Measurements from ENCODE around the gene TMEM132C.

GRCh38 chr12:128524439-128524838 lies 257.5 kb downstream of the TMEM132C start:
- TF ChIP-seq CTCF (IDR thresholded peaks at IDR 0.05) = no peak
- no peak for TF ChIP-seq EZH2 (IDR thresholded peaks at IDR 0.05)
